HG03045 (cell line): ENCODE results near the gene OR6C3.
"Not testable (repeated sequence)": the region's sequence is repeated elsewhere in the genome, so short reads cannot be mapped to it uniquely, and the experiment has no call there.

Source experiments
- ATAC-seq: cut with Tn5 transposase; IDR thresholded peaks from one replicate; pipeline ENCODE4 v1.9.1; 2021; ENCODE audit warnings: mild to moderate bottlenecking, moderate library complexity; ENCODE audit not compliant: unreplicated experiment

Gene OR6C3

DNA sequence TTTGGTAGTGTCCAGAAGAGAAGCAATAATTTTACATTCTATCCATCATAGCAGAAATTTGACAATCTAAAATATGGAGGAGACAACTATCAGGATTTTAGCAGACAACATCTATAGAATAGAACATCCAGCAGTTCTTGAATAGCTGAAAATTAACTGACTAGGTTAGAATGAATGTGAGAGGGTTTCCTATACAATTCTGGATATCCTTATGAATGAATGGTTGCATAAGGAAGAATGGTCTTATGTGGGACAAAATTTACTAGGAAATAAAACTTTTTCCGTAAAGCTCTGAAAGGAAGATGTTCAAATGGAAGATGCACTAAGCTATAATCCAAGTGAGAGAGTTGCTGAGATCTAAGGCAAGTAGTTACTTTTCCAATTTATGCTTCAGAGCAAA, at the start of gene OR6C3:
Gene OR6C3, plus strand, starts transcription at position 301 of the 400 bp plus-strand sequence. CDS start 955 bp downstream, outside the sequence.
- no peak for ATAC-seq

DNA sequence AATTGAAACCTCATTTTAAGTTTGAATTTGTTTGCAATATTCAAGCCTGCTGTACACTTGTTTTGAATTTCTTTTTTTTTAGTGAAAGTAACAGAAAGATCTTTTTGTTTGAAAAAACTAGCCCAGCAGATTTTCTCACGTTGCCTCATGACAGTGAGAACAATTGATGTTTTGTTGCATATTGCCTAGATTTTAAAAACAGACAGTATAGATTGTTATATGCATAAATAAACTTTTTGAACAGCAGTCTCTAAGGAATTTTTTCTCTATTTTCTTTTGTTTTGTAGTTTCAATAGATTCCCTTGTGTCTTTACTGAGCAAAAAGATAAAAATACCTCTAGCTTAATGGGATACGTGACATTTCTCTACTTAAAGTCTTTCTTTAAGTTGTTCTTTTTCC, 49.6 kb upstream of the OR6C3 start:
- ATAC-seq, result no peak

DNA sequence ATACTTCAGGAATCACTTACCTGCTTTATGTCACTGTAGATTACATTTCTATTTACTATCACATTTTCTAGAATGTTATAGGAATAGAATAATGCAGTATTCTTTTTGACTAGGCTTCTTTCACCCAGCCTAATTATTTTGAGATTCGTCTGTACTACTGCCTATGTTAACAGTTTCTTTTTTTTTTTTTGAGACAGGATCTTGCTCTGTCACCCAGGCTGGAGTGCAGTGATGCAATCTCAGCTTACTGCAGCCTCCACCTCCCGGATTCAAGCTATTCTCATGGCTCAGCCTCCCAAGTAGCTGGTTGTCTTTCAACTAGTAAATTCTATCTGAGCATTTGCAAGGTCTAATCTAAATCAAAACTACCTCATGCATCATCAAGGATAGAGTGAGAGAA, 40.5 kb upstream of the OR6C3 start:
- no peak for ATAC-seq

DNA sequence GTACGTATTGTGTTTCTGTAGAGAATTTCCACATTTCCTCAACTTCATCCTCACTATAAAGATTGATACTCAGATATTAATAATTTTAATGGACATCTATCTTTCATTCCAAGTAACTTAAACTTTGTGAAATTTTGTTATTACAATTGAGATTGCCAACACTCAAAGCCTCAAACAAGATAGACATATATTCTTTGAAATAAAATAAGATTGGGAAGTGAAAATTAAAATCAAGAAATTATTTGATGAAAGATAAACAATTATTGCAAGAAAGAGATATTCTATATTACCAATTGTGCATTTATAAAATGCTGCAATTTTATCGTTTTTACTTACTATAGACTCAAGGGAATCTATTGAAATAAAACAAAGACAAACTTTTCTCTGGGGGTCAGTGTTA, 34.1 kb upstream of the OR6C3 start, which contains the start of gene OR6C6:
Gene OR6C6, minus strand, starts transcription at position 101 of the 400 bp plus-strand sequence. CDS start 1,337 bp downstream, outside the sequence.
- no peak for ATAC-seq

DNA sequence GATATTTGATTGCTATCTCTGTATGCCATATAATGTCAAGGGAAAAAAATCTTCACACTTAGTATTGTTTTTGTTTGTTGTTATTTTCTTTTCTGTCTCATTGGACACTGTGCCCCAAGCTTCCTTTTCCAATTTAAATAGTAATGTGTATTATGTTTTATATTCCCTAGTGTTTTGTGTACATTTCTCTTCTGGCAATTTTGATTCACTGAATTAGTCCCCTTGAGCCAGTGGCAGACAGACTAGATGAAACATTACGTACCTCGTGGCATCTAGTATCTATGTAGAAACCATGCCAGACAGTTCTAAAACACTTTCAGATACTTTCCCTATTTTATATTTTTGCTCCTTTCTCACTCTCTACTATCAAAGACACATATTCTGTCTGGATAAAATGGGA, 16.5 kb upstream of the OR6C3 start, which contains the start of gene OR6C1:
Gene OR6C1, plus strand, starts transcription at position 301 of the 400 bp plus-strand sequence. CDS start 6,257 bp downstream, outside the sequence.
- no peak for ATAC-seq

DNA sequence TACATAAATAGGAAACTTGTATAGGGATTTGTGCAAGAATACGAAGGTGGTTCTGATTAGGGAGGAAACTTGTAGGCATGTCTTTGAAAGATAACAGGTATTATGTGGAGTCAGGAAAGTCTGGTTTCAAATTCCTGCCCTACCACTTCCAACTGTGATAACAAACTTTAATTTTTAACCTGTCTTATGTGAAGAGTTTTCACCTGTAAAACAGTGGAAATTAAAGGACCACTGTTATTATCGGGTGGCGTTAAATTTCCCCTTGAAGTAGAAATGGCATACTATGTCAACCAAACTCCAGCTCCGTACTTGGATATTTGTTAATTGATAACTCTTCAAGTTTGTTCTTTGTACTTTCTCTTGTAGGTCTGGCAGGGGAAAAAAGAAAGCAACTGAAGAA, 10.3 kb upstream of the OR6C3 start:
- ATAC-seq, result no peak

DNA sequence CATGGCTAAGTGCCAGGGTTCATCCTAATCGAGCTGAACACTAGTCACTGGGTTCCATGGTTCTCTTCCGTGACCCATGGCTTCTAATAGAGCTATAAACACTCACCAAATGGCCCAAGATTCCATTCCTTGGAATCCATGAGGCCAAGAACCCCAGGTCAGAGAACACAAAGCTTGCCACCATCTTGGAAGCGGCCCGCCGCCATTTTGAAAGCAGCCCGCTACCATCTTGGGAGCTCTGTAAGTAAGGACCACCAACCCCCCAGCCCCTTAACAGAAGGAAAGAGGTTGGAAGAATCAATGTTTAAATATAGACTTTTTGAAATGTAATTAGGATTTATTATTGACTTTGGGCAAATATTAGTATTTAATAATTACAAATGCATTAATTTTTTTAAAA, 4.7 kb upstream of the OR6C3 start:
- ATAC-seq, result not testable (repeated sequence)

DNA sequence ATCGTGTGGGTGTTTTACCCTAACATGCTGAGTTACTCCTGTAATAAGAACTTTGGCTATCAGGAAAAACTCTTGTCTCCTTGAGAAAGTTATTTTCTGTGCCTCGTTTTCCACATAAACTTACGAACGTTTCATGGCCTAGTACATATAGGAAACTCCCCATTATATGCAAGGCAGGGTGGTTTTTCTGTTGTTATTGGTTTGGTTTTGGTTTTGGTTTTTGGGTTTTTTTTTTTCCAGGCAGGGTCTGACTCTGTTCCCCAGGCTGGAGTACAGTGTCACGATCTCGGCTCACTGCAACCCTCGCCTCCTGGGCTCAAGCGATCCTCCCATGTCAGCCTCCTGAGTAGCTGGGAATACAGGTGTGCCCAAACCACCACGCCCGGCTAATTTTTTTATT, 5.5 kb downstream of the OR6C3 start:
- ATAC-seq, result no peak

DNA sequence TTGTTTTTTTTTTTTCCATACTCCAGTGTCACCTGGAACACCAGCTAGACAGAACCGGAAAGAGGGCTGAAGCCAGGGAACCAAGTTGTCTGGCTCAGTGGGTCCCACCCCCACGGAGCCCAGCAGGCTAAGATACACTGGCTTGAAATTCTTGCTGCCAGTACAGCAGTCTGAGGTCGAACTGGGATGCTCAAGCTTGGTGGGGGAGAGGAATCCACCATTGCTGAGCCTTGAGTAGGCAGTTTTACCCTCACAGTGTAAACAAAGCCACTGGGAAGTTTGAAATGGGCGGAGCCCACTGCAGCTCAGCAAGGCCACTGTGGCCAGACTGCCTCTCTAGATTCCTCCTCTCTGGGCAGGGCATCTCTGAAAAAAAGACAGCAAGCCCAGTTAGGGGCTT, 24.8 kb downstream of the OR6C3 start:
- not testable (repeated sequence) for ATAC-seq

DNA sequence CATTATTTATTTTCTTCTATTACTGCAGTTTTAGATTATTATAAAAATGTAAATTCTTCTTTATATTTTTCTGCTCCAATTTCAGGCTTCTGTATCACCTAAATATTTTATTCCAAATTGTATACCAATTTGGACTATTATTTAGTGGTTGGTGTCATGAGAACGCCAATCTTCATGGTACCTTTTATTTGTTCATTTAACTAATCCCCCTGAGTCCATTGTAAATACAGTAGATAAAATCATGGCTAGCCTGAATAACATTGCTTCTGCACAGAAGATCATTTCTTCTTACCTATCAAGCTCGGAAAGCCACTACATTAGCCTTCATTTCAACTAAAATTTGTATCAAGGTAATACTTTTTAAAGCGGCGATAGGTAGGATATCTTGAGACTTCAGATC, 32.1 kb downstream of the OR6C3 start, which contains the start of gene OR6C75:
Gene OR6C75, plus strand, starts transcription at position 301 of the 400 bp plus-strand sequence. CDS start 2,136 bp downstream, outside the sequence.
- ATAC-seq, result no peak

DNA sequence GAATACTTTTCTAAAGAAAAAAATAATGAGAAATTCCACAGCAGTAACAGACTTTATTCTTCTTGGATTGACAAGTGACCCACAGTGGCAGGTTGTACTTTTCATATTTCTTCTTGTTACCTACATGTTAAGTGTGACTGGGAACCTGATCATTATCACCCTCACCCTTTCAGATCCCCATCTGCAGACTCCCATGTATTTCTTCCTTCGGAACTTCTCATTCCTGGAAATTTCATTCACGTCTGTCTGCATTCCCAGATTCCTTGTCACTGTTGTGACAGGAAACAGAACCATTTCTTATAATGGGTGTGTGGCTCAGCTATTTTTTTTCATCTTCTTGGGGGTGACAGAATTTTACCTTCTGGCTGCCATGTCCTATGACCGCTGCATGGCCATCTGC, 34.5 kb downstream of the OR6C3 start:
- ATAC-seq, result no peak

DNA sequence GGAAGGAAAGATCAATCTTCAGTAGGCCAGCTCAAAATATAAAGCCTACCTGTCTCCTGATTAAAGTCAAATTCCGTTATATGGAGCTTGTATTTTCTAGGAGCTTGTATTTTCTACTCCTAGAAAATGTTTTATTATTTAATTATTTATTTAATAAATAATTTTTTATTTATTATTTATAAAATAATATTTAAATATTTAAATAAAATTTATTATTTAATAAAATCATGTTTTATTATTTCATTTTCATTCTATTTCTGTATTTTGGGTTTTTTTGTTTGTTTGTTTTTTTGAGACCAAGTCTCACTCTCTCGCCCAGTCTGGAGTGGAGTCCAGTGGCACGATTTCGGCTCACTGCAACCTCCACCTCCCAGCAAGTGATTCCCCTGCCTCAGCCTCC, 42.0 kb downstream of the OR6C3 start:
- no peak for ATAC-seq
